ENCODE measurements around the gene TMEM175.

The TMEM175 gene

GRCh38 chr4:893276-893994 lies 38.8 kb upstream of the TMEM175 start:
- no peak overlapping the region for H3K27ac ChIP-seq
- H3K79me2 ChIP-seq, result no peaks in the 10 kb centered on the region
- no peak overlapping the region for H3K4me3 ChIP-seq (ENCODE audit: low read depth, low read length)
- no peak overlapping the region for H3K4me2 ChIP-seq (ENCODE audit: low read length)
- no peaks in the 10 kb centered on the region for H3K4me1 ChIP-seq
- H3K9me3 ChIP-seq (ENCODE audit: control insufficient read depth, low read length), result no peaks in the 10 kb centered on the region
- H3K27me3 ChIP-seq (ENCODE audit: control insufficient read depth, insufficient read depth, low read length), result no peaks in the 10 kb centered on the region
- H3K36me3 ChIP-seq (ENCODE audit: control insufficient read depth, insufficient read depth, low read length), result no peaks in the 10 kb centered on the region
- H2AFZ ChIP-seq, result no peak overlapping the region
- H3K9ac ChIP-seq, result no peak overlapping the region
- TF ChIP-seq CTCF (IDR thresholded peaks at IDR 0.05), result no peak

- Histone ChIP-seq H3K36me3 (ENCODE audit: control insufficient read depth, insufficient read depth, low read length) (no peaks in the 10 kb centered on the region), H3K9ac (no peak overlapping the region), H3K79me2 (no peaks in the 10 kb centered on the region), H3K4me3 (ENCODE audit: low read depth, low read length) (no peak overlapping the region), H2AFZ (no peak overlapping the region), H3K27ac (no peak overlapping the region), H3K9me3 (ENCODE audit: control insufficient read depth, low read length) (no peaks in the 10 kb centered on the region), H3K4me2 (ENCODE audit: low read length) (no peak overlapping the region), H3K4me1 (no peaks in the 10 kb centered on the region), H3K27me3 (ENCODE audit: control insufficient read depth, insufficient read depth, low read length) (no peaks in the 10 kb centered on the region)
- no peak for TF ChIP-seq CTCF (IDR thresholded peaks at IDR 0.05)
These were observed 38.1 kb upstream of the TMEM175 start for GRCh38 chr4:893995-894705.

GRCh38 chr4:895596-895995 lies 36.7 kb upstream of the TMEM175 start:
- Histone ChIP-seq H3K4me2 (ENCODE audit: low read length) (no peak overlapping the region), H3K9ac (no peak overlapping the region), H3K9me3 (ENCODE audit: control insufficient read depth, low read length) (no peaks in the 10 kb centered on the region), H3K4me3 (ENCODE audit: low read depth, low read length) (no peak overlapping the region), H3K36me3 (ENCODE audit: control insufficient read depth, insufficient read depth, low read length) (no peaks in the 10 kb centered on the region), H2AFZ (no peak overlapping the region), H3K4me1 (no peaks in the 10 kb centered on the region), H3K27me3 (ENCODE audit: control insufficient read depth, insufficient read depth, low read length) (no peaks in the 10 kb centered on the region), H3K79me2 (no peaks in the 10 kb centered on the region), H3K27ac (no peak overlapping the region)
- no peak for TF ChIP-seq CTCF (IDR thresholded peaks at IDR 0.05)

GRCh38 chr4:896216-896615 lies 36.0 kb upstream of the TMEM175 start:
- Histone ChIP-seq H3K9ac (no peak overlapping the region), H3K9me3 (ENCODE audit: control insufficient read depth, low read length) (no peaks in the 10 kb centered on the region), H3K4me2 (ENCODE audit: low read length) (no peak overlapping the region), H3K4me1 (no peaks in the 10 kb centered on the region), H3K27me3 (ENCODE audit: control insufficient read depth, insufficient read depth, low read length) (no peaks in the 10 kb centered on the region), H3K79me2 (no peaks in the 10 kb centered on the region), H3K27ac (no peak overlapping the region), H2AFZ (no peak overlapping the region), H3K36me3 (ENCODE audit: control insufficient read depth, insufficient read depth, low read length) (no peaks in the 10 kb centered on the region), H3K4me3 (ENCODE audit: low read depth, low read length) (no peak overlapping the region)
- no peak for TF ChIP-seq CTCF (IDR thresholded peaks at IDR 0.05)

All from parathyroid adenoma (tissue), 2 donors.